Choroid plexus epithelial cell (primary cell): ENCODE data around the gene APOA5.

Experiments used
- DNase-seq: peaks from one replicate; pipeline ENCODE4 v3.0.0-alpha.2; 2010; ENCODE audit warnings: low read depth
- H3K4me3 ChIP-seq: 2 replicates; pipeline ENCODE4 v1.5.1; 2011; ENCODE audit warnings: low read depth, mild to moderate bottlenecking, control low read depth, low read length, moderate library complexity
- CTCF ChIP-seq: conservative IDR thresholded peaks from 2 replicates; pipeline ENCODE4 v1.5.1; 2011; ENCODE audit warnings: low read depth, mild to moderate bottlenecking, control low read depth, inconsistent platforms, low read length, moderate library complexity

Gene APOA5

DNA sequence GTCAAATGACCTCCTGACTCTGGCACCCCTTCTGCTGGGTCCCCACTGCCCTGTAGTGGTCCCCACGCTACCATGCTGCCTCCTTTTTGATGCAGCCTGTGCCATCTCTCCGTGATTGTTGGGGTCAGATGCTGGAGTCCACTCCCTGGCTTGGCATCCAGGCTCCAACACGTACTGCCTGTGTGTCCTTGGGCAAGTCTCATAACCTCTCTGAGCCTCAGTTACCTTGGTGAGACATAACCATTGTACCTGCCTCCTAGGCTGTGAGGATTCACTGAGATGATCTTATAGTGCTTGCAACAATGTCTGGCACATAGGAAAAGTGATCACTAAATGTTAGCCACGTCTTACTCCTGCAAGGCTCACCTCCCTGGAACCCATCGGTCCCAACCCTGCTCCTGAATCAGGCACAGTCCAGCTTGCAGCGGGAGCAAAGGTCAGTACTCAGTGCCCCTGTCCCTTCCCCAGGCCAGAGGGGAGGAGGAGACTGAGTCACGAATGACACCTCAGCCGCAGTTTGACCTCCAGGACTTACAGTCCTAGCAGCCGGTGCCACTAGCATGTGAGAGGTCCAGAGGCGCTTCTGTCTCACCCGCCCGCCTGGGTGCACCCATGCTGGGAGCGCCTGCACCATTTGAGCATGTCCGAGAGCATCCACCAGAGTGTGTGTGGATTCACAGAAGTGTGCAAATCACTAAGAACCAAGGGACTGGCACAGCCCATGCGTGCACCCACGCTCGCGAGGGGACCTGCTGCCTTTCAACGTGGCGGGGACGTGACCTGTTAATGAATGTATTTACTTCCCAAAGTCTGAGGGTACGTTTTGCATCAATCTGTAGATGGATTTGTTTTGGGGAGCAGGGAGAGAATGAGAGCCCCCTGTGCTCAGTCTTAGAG lies 34.4 kb upstream of the APOA5 start:
- no peak for TF ChIP-seq CTCF
- DNase-seq, result no peak

DNA sequence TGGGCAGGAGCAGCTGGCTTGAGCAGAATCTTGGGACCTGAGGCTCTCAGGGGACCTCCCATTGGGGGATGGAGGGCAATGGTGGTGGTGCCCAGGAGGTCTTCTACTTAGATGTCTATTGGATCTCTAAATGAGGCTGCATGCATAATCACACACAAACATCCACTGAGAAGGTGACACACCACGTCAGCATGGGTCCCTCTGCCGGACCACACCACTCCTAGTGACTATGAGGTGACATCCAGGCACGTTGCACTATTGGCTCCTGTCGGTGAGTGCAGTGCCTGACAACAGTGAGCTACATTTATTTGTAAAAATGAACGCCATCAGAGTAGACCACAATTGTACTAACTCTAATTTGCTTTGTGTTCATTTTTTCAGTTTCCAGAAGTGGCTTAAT lies 33.8 kb upstream of the APOA5 start:
- H3K4me3 ChIP-seq, result no peak overlapping the region
- no peak for TF ChIP-seq CTCF
- no peak for DNase-seq

More for the DNA sequence above, 34.4 kb upstream of the APOA5 start:
- no peak overlapping the region for H3K4me3 ChIP-seq

DNA sequence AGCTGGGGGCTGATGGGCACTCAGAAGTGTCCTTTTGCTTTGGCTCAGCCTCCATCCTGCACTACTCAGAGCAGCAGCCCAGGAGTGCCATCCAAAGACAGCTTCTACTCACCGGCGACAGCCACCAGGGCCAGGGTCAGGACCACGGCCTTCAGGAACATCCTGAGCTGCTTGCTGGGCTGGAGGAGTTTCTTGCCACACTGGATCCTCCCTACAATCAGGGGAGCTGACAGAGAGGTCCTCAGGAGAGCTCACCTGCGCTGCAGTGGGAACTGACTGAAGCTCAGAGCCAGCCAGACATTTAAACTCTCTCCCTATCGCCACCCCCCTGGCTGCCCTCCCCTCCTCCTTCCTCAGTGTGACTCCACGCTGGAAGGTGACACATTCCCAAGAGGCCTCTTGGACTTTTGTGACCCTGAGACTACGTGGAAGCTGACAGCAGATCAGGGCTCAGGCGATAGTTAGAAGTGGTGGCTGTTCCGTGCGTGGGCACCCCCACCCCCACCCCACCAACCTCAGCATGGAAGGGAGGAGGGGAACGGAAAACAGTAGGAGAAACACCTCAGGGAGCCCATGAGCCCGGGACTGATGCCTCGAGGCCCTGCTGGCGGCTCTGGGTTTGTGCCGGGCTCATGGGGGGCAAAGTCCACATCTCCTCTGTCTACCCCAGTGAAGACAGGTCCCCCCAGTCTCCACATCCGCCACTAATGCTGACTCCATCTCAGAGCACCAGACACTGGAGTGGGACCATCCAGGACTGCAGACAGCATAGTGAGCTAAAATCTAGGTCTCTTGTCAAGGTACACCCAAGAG lies 31.6 kb upstream of the APOA5 start, which contains the start of gene APOA4:
APOA4 (minus strand) TSS at position 274 of the 813 bp plus-strand sequence; CDS start at position 161, 113 bp downstream.
- TF ChIP-seq CTCF, result no peak
- H3K4me3 ChIP-seq, result no peak within 1 kb of the TSS
- DNase-seq, result no peak

- H3K4me3 ChIP-seq, result no peak overlapping the region
- DNase-seq, result no peak
- no peak for TF ChIP-seq CTCF
Observed at GRCh38 chr11:116822575-116822974, 30.9 kb upstream of the APOA5 start.

GRCh38 chr11:116821050-116821918 lies 29.6 kb upstream of the APOA5 start:
- H3K4me3 ChIP-seq, result no peak overlapping the region
- no peak for TF ChIP-seq CTCF
- DNase-seq, result no peak

- DNase-seq, result no peak
- TF ChIP-seq CTCF, result no peak
- no peak overlapping the region for H3K4me3 ChIP-seq
Observed at GRCh38 chr11:116819049-116819448, 27.4 kb upstream of the APOA5 start.
